ENCODE measurements around the gene SKOR1. TPM values are rescaled to one million over a fixed set of nuclear protein-coding genes. Genes with fewer than 3 reads are reported as not detected.

The SKOR1 gene
- total and polyA plus RNA-seq, 2 experiments from 2014 or later: 0.11 TPM; not detected in 1

- no peak overlapping the region for H3K4me2 ChIP-seq (ENCODE audit: unreplicated experiment)
- H3K79me2 ChIP-seq (ENCODE audit: insufficient read depth): no peaks in the 10 kb centered on the region
- TF ChIP-seq EZH2phosphoT487 (IDR thresholded peaks at IDR 0.05; ENCODE audit: insufficient read depth, low read depth) (no peak), EZH2 (IDR thresholded peaks at IDR 0.05; ENCODE audit: insufficient read depth, poor library complexity, severe bottlenecking) (no peak)
- no peaks in the 10 kb centered on the region for H3K27me3 ChIP-seq (replicated peaks; ENCODE audit: insufficient read depth)
- no peak overlapping the region for H2AFZ ChIP-seq
- no peaks in the 10 kb centered on the region for H3K9me2 ChIP-seq (ENCODE audit: insufficient read depth)
- no peak overlapping the region for H3K4me3 ChIP-seq
- H3K36me3 ChIP-seq (ENCODE audit: low read depth): no peaks in the 10 kb centered on the region
- no peak overlapping the region for H3K9ac ChIP-seq
- no peak overlapping the region for H3K27ac ChIP-seq
- 71 to 72% methylated on average over 1 of the region's 1 CpG for WGBS, 2 experiments (ENCODE audit: low coverage in 1 of 2, low lambda C conversion rate in 2 of 2, missing lambda C conversion rate in 2 of 2)
- no peaks in the 10 kb centered on the region for H4K20me1 ChIP-seq (ENCODE audit: insufficient read depth)
- no peaks in the 10 kb centered on the region for H3K4me1 ChIP-seq (ENCODE audit: insufficient read depth)
- in situ Hi-C loops (cut with MboI): loop anchor here (10.0 kb wide), 1 partner anchor 310 kb away; no protein-coding TSS in a partner anchor
- no peaks in the 10 kb centered on the region for H3K9me3 ChIP-seq (ENCODE audit: low read depth)
- no peaks in the 10 kb centered on the region for H3F3A ChIP-seq (ENCODE audit: insufficient read depth)
- no peak for DNase-seq
Observed at GRCh38 chr15:67854358-67854757, 29.0 kb downstream of the SKOR1 start.

GRCh38 chr15:67855842-67856241 is 30.5 kb downstream of the SKOR1 start:
- Histone ChIP-seq H3F3A (ENCODE audit: insufficient read depth) (no peaks in the 10 kb centered on the region), H3K4me2 (ENCODE audit: unreplicated experiment) (no peak overlapping the region), H3K79me2 (ENCODE audit: insufficient read depth) (no peaks in the 10 kb centered on the region), H3K27ac (no peak overlapping the region), H3K27me3 (replicated peaks; ENCODE audit: insufficient read depth) (no peaks in the 10 kb centered on the region), H3K36me3 (ENCODE audit: low read depth) (no peaks in the 10 kb centered on the region), H3K4me3 (no peak overlapping the region), H4K20me1 (ENCODE audit: insufficient read depth) (no peaks in the 10 kb centered on the region), H3K9me3 (ENCODE audit: low read depth) (no peaks in the 10 kb centered on the region), H3K9ac (no peak overlapping the region), H3K9me2 (ENCODE audit: insufficient read depth) (no peaks in the 10 kb centered on the region), H2AFZ (no peak overlapping the region), H3K4me1 (ENCODE audit: insufficient read depth) (no peaks in the 10 kb centered on the region)
- in situ Hi-C loops (cut with MboI): loop anchor here (10.0 kb wide), 1 partner anchor 309 kb away; no protein-coding TSS in a partner anchor
- 88 to 89% methylated on average over 3 of the region's 3 CpGs for WGBS, 2 experiments (ENCODE audit: low coverage in 1 of 2, low lambda C conversion rate in 2 of 2, missing lambda C conversion rate in 2 of 2)
- no peak for DNase-seq
- TF ChIP-seq EZH2 (IDR thresholded peaks at IDR 0.05; ENCODE audit: insufficient read depth, poor library complexity, severe bottlenecking) (no peak), EZH2phosphoT487 (IDR thresholded peaks at IDR 0.05; ENCODE audit: insufficient read depth, low read depth) (no peak)

- Histone ChIP-seq H3K4me2 (ENCODE audit: unreplicated experiment) (no peak overlapping the region), H3K9me3 (ENCODE audit: low read depth) (no peaks in the 10 kb centered on the region), H3K4me3 (no peak overlapping the region), H3K9ac (no peak overlapping the region), H3K27ac (no peak overlapping the region), H3K4me1 (ENCODE audit: insufficient read depth) (no peaks in the 10 kb centered on the region), H3K27me3 (replicated peaks; ENCODE audit: insufficient read depth) (no peaks in the 10 kb centered on the region), H3F3A (ENCODE audit: insufficient read depth) (no peaks in the 10 kb centered on the region), H3K9me2 (ENCODE audit: insufficient read depth) (no peaks in the 10 kb centered on the region), H4K20me1 (ENCODE audit: insufficient read depth) (no peaks in the 10 kb centered on the region), H2AFZ (no peak overlapping the region), H3K36me3 (ENCODE audit: low read depth) (no peaks in the 10 kb centered on the region), H3K79me2 (ENCODE audit: insufficient read depth) (no peaks in the 10 kb centered on the region)
- TF ChIP-seq EZH2 (IDR thresholded peaks at IDR 0.05; ENCODE audit: insufficient read depth, poor library complexity, severe bottlenecking) (no peak), EZH2phosphoT487 (IDR thresholded peaks at IDR 0.05; ENCODE audit: insufficient read depth, low read depth) (no peak)
- no peak for DNase-seq
- WGBS, 2 experiments (ENCODE audit: low coverage in 1 of 2, low lambda C conversion rate in 2 of 2, missing lambda C conversion rate in 2 of 2): 60 to 61% methylated on average over 3 of the region's 3 CpGs
- in situ Hi-C loops (cut with MboI): loop anchor here (10.0 kb wide), 1 partner anchor 308 kb away; no protein-coding TSS in a partner anchor
Observed at GRCh38 chr15:67857220-67857619, 31.9 kb downstream of the SKOR1 start.

GRCh38 chr15:67859331-67859946 is 34.1 kb downstream of the SKOR1 start:
- TF ChIP-seq EZH2 (IDR thresholded peaks at IDR 0.05; ENCODE audit: insufficient read depth, poor library complexity, severe bottlenecking): no peak
- TF ChIP-seq EZH2phosphoT487 (IDR thresholded peaks at IDR 0.05; ENCODE audit: insufficient read depth, low read depth): no peak
- Histone ChIP-seq H3K27me3 (replicated peaks; ENCODE audit: insufficient read depth) (no peaks in the 10 kb centered on the region), H3K36me3 (ENCODE audit: low read depth) (no peaks in the 10 kb centered on the region), H3K9me3 (ENCODE audit: low read depth) (no peaks in the 10 kb centered on the region), H3K9me2 (ENCODE audit: insufficient read depth) (no peaks in the 10 kb centered on the region), H3K79me2 (ENCODE audit: insufficient read depth) (no peaks in the 10 kb centered on the region), H3F3A (ENCODE audit: insufficient read depth) (no peaks in the 10 kb centered on the region), H3K4me2 (ENCODE audit: unreplicated experiment) (no peak overlapping the region), H3K9ac (no peak overlapping the region), H2AFZ (no peak overlapping the region), H4K20me1 (ENCODE audit: insufficient read depth) (no peaks in the 10 kb centered on the region), H3K27ac (no peak overlapping the region), H3K4me3 (no peak overlapping the region), H3K4me1 (ENCODE audit: insufficient read depth) (0 out of 2 replicates have a peak, but pooled peaks cover 5% of the 10 kb centered on the region)
- in situ Hi-C loops (cut with MboI): loop anchor here (10.0 kb wide), 1 partner anchor 305 kb away; no protein-coding TSS in a partner anchor
- WGBS, 2 experiments (ENCODE audit: low coverage in 1 of 2, low lambda C conversion rate in 2 of 2, missing lambda C conversion rate in 2 of 2): 52 to 54% methylated on average over 5 of the region's 5 CpGs
- no peak for DNase-seq

All from GM23248 (cell line).